Measurements from ENCODE around the gene CLEC14A. TPM values are rescaled to one million over a fixed set of nuclear protein-coding genes. Genes with fewer than 3 reads are reported as not detected.

The CLEC14A gene
- total RNA-seq, 2 donors from 2014 or later = 22.2 to 31.4 TPM

- Histone ChIP-seq H3K4me1 (ENCODE audit: control insufficient read depth in 1 of 2, low read depth in 2 of 2) (peaks cover 4 to 34% of the 10 kb centered on the region in 2 donors), H3K9me3 (peaks cover 4% of the 10 kb centered on the region), H3K27ac (no peak overlapping the region), H3K4me3 (no peak overlapping the region), H3K27me3 (replicated peaks; ENCODE audit: insufficient read depth) (no peaks in the 10 kb centered on the region), H3K36me3 (no peaks in the 10 kb centered on the region)
- no peak for DNase-seq (ENCODE audit: low spot score)
- no peak for TF ChIP-seq CTCF (IDR thresholded peaks at IDR 0.05)
- no peak for ATAC-seq (ENCODE audit: insufficient number of reproducible peaks, low FRiP score, low read depth)
Observed at GRCh38 chr14:38206689-38207376, 49.1 kb downstream of the CLEC14A start.

- TF ChIP-seq CTCF (IDR thresholded peaks at IDR 0.05) = no peak
- DNase-seq (ENCODE audit: low spot score) (no peak), ATAC-seq (ENCODE audit: insufficient number of reproducible peaks, low FRiP score, low read depth) (no peak)
- Histone ChIP-seq H3K4me1 (ENCODE audit: control insufficient read depth in 1 of 2, low read depth in 2 of 2) (peaks cover 4 to 30% of the 10 kb centered on the region in 2 donors), H3K36me3 (no peaks in the 10 kb centered on the region), H3K9me3 (peaks cover 4% of the 10 kb centered on the region), H3K27me3 (replicated peaks; ENCODE audit: insufficient read depth) (no peaks in the 10 kb centered on the region), H3K4me3 (no peak overlapping the region), H3K27ac (no peak overlapping the region)
Observed at GRCh38 chr14:38205949-38206665, 49.8 kb downstream of the CLEC14A start.

GRCh38 chr14:38205119-38205813, 50.6 kb downstream of the CLEC14A start:
- no peak for ATAC-seq (ENCODE audit: insufficient number of reproducible peaks, low FRiP score, low read depth)
- TF ChIP-seq CTCF (IDR thresholded peaks at IDR 0.05) = no peak

GRCh38 chr14:38204719-38205115, 51.2 kb downstream of the CLEC14A start:
- no peak for TF ChIP-seq CTCF (IDR thresholded peaks at IDR 0.05)
- Histone ChIP-seq H3K27ac (no peak overlapping the region), H3K27me3 (replicated peaks; ENCODE audit: insufficient read depth) (no peaks in the 10 kb centered on the region), H3K4me3 (no peak overlapping the region), H3K36me3 (no peaks in the 10 kb centered on the region), H3K4me1 (ENCODE audit: control insufficient read depth in 1 of 2, low read depth in 2 of 2) (peaks cover 1 to 16% of the 10 kb centered on the region in 2 donors), H3K9me3 (peaks cover 4% of the 10 kb centered on the region)
- no peak for DNase-seq (ENCODE audit: low spot score)
- ATAC-seq (ENCODE audit: insufficient number of reproducible peaks, low FRiP score, low read depth) = no peak

More at GRCh38 chr14:38205119-38205813, 50.6 kb downstream of the CLEC14A start:
- peaks cover 4 to 22% of the 10 kb centered on the region in 2 donors for H3K4me1 ChIP-seq (ENCODE audit: control insufficient read depth in 1 of 2, low read depth in 2 of 2)
- no peak overlapping the region for H3K4me3 ChIP-seq
- no peaks in the 10 kb centered on the region for H3K27me3 ChIP-seq (replicated peaks; ENCODE audit: insufficient read depth)
- H3K27ac ChIP-seq = no peak overlapping the region
- H3K9me3 ChIP-seq = peaks cover 4% of the 10 kb centered on the region
- no peaks in the 10 kb centered on the region for H3K36me3 ChIP-seq
- no peak for DNase-seq (ENCODE audit: low spot score)

Other genes starting within 250 kb of the CLEC14A start
- under 1 TPM; 0.85 to 0.95 TPM for gene SSTR1, start 48.2 kb downstream of the CLEC14A start, total RNA-seq